ENCODE results near the gene USP54. TPM values are rescaled to one million over a fixed set of nuclear protein-coding genes. Genes with fewer than 3 reads are reported as not detected.

USP54 gene, protein sequence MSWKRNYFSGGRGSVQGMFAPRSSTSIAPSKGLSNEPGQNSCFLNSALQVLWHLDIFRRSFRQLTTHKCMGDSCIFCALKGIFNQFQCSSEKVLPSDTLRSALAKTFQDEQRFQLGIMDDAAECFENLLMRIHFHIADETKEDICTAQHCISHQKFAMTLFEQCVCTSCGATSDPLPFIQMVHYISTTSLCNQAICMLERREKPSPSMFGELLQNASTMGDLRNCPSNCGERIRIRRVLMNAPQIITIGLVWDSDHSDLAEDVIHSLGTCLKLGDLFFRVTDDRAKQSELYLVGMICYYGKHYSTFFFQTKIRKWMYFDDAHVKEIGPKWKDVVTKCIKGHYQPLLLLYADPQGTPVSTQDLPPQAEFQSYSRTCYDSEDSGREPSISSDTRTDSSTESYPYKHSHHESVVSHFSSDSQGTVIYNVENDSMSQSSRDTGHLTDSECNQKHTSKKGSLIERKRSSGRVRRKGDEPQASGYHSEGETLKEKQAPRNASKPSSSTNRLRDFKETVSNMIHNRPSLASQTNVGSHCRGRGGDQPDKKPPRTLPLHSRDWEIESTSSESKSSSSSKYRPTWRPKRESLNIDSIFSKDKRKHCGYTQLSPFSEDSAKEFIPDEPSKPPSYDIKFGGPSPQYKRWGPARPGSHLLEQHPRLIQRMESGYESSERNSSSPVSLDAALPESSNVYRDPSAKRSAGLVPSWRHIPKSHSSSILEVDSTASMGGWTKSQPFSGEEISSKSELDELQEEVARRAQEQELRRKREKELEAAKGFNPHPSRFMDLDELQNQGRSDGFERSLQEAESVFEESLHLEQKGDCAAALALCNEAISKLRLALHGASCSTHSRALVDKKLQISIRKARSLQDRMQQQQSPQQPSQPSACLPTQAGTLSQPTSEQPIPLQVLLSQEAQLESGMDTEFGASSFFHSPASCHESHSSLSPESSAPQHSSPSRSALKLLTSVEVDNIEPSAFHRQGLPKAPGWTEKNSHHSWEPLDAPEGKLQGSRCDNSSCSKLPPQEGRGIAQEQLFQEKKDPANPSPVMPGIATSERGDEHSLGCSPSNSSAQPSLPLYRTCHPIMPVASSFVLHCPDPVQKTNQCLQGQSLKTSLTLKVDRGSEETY (N-terminal part only)
- total RNA-seq (2021): 35.7 and 37.9 TPM in 2 replicates
- long read RNA-seq, partial matches to known transcripts: 4 of 8 reads
- long read RNA-seq, other reads (novel, unspliced or antisense): 4 of 8 reads

DNA sequence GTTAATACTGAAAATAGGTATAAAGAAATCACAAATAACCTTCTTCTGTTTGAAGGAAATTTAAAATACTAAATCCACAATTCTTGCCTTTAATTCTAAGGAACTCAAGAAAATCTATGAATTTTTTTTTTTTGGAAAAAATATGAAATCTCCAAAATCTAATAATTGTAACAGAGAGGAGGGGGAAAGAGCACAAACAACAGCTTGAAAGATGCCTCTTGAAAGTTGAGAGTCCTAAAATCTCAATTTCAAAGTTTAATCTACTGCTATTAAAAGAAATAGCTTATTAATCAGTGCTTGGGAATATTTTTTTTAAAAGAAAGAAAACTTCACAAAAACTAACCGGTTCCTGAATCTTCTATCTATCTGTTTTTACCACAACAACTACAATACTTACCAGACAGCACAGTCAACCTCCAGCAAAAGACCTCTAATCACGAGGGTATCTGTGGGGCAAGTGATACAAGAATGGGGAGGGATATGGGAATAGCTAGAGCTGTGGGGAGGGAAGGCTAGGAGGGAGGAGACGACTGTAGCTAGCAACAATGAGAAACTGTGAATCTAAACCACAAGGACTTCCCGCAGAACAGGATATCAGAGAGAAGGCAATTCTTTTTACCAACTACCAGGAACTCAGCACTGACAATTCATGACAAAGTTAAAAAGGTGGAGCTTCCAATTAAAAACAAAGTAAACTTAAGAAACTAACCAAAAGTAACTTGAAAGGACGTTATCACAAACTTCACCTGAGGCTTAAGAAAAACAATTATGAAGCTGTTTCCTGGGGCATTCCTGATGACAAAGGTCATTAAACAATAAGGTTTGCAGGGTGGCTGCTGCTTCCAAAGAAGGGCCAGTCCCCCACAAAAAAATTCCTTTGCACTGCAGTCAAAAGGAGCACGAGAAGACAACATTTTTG, at the start of gene USP54:
Gene USP54 (minus strand): TSS at position 462 of the 919 bp plus-strand sequence. CDS start 15,684 bp downstream, outside the sequence.
- Histone ChIP-seq H3K79me1 (ENCODE audit: insufficient read depth, low read depth, low read length, poor library complexity, severe bottlenecking) (peaks cover 6% of the 10 kb centered on the region), H3T11ph (ENCODE audit: low read length) (peak within 1 kb of the TSS; percentile 96), H3K18ac (ENCODE audit: insufficient read length, low read depth, low read length) (no peak within 1 kb of the TSS), H2BK12ac (ENCODE audit: insufficient read length, low read depth, low read length) (no peak within 1 kb of the TSS), H4K20me1 (ENCODE audit: control insufficient read depth, insufficient read depth, insufficient read length) (no peaks in the 10 kb centered on the region), H4K91ac (ENCODE audit: insufficient read length, low read depth, low read length) (no peak within 1 kb of the TSS), H4K5ac (ENCODE audit: insufficient read length, low read depth, low read length) (no peak within 1 kb of the TSS), H2AK5ac (ENCODE audit: insufficient read length, low read length) (no peak within 1 kb of the TSS), H3K4ac (ENCODE audit: low read depth, low read length) (no peak within 1 kb of the TSS; the same call in 1 of the 2 replicates), H2BK15ac (ENCODE audit: low read depth, low read length) (no peak within 1 kb of the TSS), H3K9me3 (ENCODE audit: control insufficient read depth, low read depth, low read length) (no peaks in the 10 kb centered on the region), H3K23me2 (ENCODE audit: insufficient read length, low read depth, low read length, poor library complexity, severe bottlenecking) (no peaks in the 10 kb centered on the region), H3K56ac (ENCODE audit: insufficient read length, low read depth, low read length) (no peak within 1 kb of the TSS), H2AFZ (ENCODE audit: low read length) (no peak within 1 kb of the TSS), H3K79me2 (ENCODE audit: insufficient read depth, low read length) (peaks cover 6% of the 10 kb centered on the region; the same call in 1 of the 2 replicates), H3K14ac (ENCODE audit: insufficient read depth, low read length) (peak within 1 kb of the TSS; percentile 46; the same call in 1 of the 2 replicates), H3K4me2 (ENCODE audit: insufficient read depth, insufficient read length, low read length) (peak within 1 kb of the TSS; percentile 46), H2BK120ac (ENCODE audit: low read depth, low read length, poor library complexity, severe bottlenecking) (peak within 1 kb of the TSS; percentile 91), H2BK20ac (ENCODE audit: low read depth, low read length, poor library complexity, severe bottlenecking) (no peak within 1 kb of the TSS), H3K27ac (ENCODE audit: insufficient read length, low read depth, low read length) (peak within 1 kb of the TSS; percentile 91), H3K4me1 (ENCODE audit: insufficient read depth, low read length) (no peaks in the 10 kb centered on the region; the same call in 1 of the 2 replicates), H3K9ac (ENCODE audit: extremely low read depth, insufficient read length, low read length) (peak within 1 kb of the TSS; percentile 25), H2BK5ac (ENCODE audit: insufficient read length, low read length) (no peak within 1 kb of the TSS), H3K27me3 (ENCODE audit: insufficient read depth, low read length) (no peaks in the 10 kb centered on the region), H4K8ac (replicated peaks; ENCODE audit: insufficient read length, low read depth, low read length) (no peak within 1 kb of the TSS), H3K23ac (ENCODE audit: insufficient read length, low read depth, low read length) (no peak within 1 kb of the TSS)
- TF ChIP-seq, protein P1, sequence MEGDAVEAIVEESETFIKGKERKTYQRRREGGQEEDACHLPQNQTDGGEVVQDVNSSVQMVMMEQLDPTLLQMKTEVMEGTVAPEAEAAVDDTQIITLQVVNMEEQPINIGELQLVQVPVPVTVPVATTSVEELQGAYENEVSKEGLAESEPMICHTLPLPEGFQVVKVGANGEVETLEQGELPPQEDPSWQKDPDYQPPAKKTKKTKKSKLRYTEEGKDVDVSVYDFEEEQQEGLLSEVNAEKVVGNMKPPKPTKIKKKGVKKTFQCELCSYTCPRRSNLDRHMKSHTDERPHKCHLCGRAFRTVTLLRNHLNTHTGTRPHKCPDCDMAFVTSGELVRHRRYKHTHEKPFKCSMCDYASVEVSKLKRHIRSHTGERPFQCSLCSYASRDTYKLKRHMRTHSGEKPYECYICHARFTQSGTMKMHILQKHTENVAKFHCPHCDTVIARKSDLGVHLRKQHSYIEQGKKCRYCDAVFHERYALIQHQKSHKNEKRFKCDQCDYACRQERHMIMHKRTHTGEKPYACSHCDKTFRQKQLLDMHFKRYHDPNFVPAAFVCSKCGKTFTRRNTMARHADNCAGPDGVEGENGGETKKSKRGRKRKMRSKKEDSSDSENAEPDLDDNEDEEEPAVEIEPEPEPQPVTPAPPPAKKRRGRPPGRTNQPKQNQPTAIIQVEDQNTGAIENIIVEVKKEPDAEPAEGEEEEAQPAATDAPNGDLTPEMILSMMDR (conservative IDR thresholded peaks at IDR 0.05): no peak
- WGBS (ENCODE audit: extremely low coverage, insufficient read length, low lambda C conversion rate): no CpG with 5 or more reads among the region's 6 CpGs
- Mint-ChIP-seq H3K36me3 (ENCODE audit: insufficient read depth in 1 of 3, low read depth in 3 of 3) (peaks cover 1 to 7% (median 2%) of the 10 kb centered on the region in 3 experiments), H3K9me3 (peaks cover 1 to 2% of the 10 kb centered on the region in 2 experiments; a peak in 3 of 5 replicates), H3K4me3 (peak within 1 kb of the TSS; percentile 54 to 72), H3K27me3 (ENCODE audit: low read depth) (no peaks in the 10 kb centered on the region), H3K27ac (peak within 1 kb of the TSS; percentile 95 to 99 (median 96)), H3K4me1 (peaks cover 30 to 42% of the 10 kb centered on the region in 2 experiments)
- peak; percentile 55 for DNase-seq

Data from H9 (cell line).